NCI-H2227 treated with DMSO at 0.1 percent for 48 hours (cell line): ENCODE data around the gene NPAP1.
"Not testable (repeated sequence)": the region's sequence is repeated elsewhere in the genome, so short reads cannot be mapped to it uniquely, and the experiment has no call there.

Experiments
- DNase-seq: peaks from one replicate; lab custom pipeline; 2025; lab: John Stamatoyannopoulos, UW

NPAP1 gene

GRCh38 chr15:24675332-24676144 lies at the start of gene NPAP1:
TSS of gene NPAP1 (plus strand) at chr15:24675775. CDS start at chr15:24675868, 93 bp downstream.
- DNase-seq, result no peak

GRCh38 chr15:24627443-24627842 lies 48.1 kb upstream of the NPAP1 start:
- no peak for DNase-seq

- no peak for DNase-seq
These were observed 42.5 kb upstream of the NPAP1 start for GRCh38 chr15:24633082-24633481.

GRCh38 chr15:24639412-24639811 lies 36.2 kb upstream of the NPAP1 start:
- DNase-seq, result not testable (repeated sequence)

- no peak for DNase-seq
These were observed 29.9 kb upstream of the NPAP1 start for GRCh38 chr15:24645627-24646026.

- DNase-seq, result no peak
These were observed 16.0 kb upstream of the NPAP1 start for GRCh38 chr15:24659622-24660021.

GRCh38 chr15:24662991-24663390 lies 12.6 kb upstream of the NPAP1 start:
- DNase-seq, result no peak

GRCh38 chr15:24676431-24676830 lies 856 bp downstream of the NPAP1 start:
- no peak for DNase-seq

- no peak for DNase-seq
These were observed 2.9 kb downstream of the NPAP1 start for GRCh38 chr15:24678485-24678884.

- DNase-seq, result no peak
These were observed 6.4 kb downstream of the NPAP1 start for GRCh38 chr15:24682002-24682401.

- DNase-seq, result not testable (repeated sequence)
These were observed 7.3 kb downstream of the NPAP1 start for GRCh38 chr15:24682905-24683304.

GRCh38 chr15:24683736-24684135 lies 8.2 kb downstream of the NPAP1 start:
- no peak for DNase-seq

- DNase-seq, result no peak
These were observed 8.7 kb downstream of the NPAP1 start for GRCh38 chr15:24684313-24684712.

GRCh38 chr15:24696201-24696600 lies 20.6 kb downstream of the NPAP1 start:
- DNase-seq, result no peak

GRCh38 chr15:24696842-24697241 lies 21.3 kb downstream of the NPAP1 start:
- DNase-seq, result no peak

- no peak for DNase-seq
These were observed 42.9 kb downstream of the NPAP1 start for GRCh38 chr15:24718289-24719082.

- DNase-seq, result no peak
These were observed 54.2 kb downstream of the NPAP1 start for GRCh38 chr15:24729760-24730159.
